ENCODE data around the gene PPP1CA.

- TF ChIP-seq EZH2 (IDR thresholded peaks at IDR 0.05; ENCODE audit: insufficient read depth, poor library complexity, severe bottlenecking) = no peak
- no peak for TF ChIP-seq EZH2phosphoT487 (IDR thresholded peaks at IDR 0.05; ENCODE audit: insufficient read depth, low read depth)
Measured at GRCh38 chr11:67410984-67411784, 9.5 kb upstream of the PPP1CA start.
